WTC11 (cell line): ENCODE measurements around the gene PHF21B. TPM values are rescaled to one million over a fixed set of nuclear protein-coding genes. Genes with fewer than 3 reads are reported as not detected.

Experiments used
- ATAC-seq: fragments of 200-7000 bp; cut with Tn5 transposase; 2 replicates; pipeline ENCODE4 v1.10.0; 2021; ENCODE audit warnings: mild to moderate bottlenecking, moderate library complexity
- CTCF ChIA-PET: fragments of 300-600 bp; sonication (Branson Sonifier 250); formaldehyde crosslinking; loops from one replicate; lab custom pipeline; 2021; ENCODE audit warnings: antibody characterized with exemption; lab: Charles Lee
- POLR2A ChIA-PET: fragments of 350-600 bp; sonication (Branson Sonifier 250); formaldehyde crosslinking; loops from one replicate; lab custom pipeline; 2021; ENCODE audit warnings: antibody characterized with exemption; lab: Charles Lee
- DNase-seq: peaks from one replicate; pipeline ENCODE4 v3.0.0; 2021; ENCODE audit warnings: low spot score
- H3K27ac Mint-ChIP-seq: 2 replicates; pipeline ENCODE4 v1.8.0; 2021; ENCODE audit warnings: mixed read lengths
- H3K27me3 Mint-ChIP-seq: 2 replicates; pipeline ENCODE4 v1.8.0; 2021; ENCODE audit warnings: low read depth, mild to moderate bottlenecking, moderate library complexity, mixed read lengths
- H3K36me3 Mint-ChIP-seq: 2 replicates; pipeline ENCODE4 v1.8.0; 2021; ENCODE audit warnings: mixed read lengths
- H3K4me1 Mint-ChIP-seq: 2 replicates; pipeline ENCODE4 v1.8.0; 2022; ENCODE audit warnings: mixed read lengths
- H3K4me3 Mint-ChIP-seq: 2 replicates; pipeline ENCODE4 v1.8.0; 2021; ENCODE audit warnings: mild to moderate bottlenecking, moderate library complexity, mixed read lengths
- H3K9me3 Mint-ChIP-seq: 2 replicates; pipeline ENCODE4 v1.8.0; 2021; ENCODE audit warnings: mixed read lengths
- ATF6 ChIP-seq: sonication (generic); formaldehyde crosslinking; IDR thresholded peaks from 2 replicates; pipeline ENCODE4 v1.8.1; 2023; ENCODE audit warnings: mild to moderate bottlenecking, missing genetic modification reagents
- CBFB ChIP-seq: sonication (generic); formaldehyde crosslinking; IDR thresholded peaks from 2 replicates; pipeline ENCODE4 v1.8.1; 2022; ENCODE audit warnings: mild to moderate bottlenecking, low read depth, missing genetic modification reagents
- CREB1 ChIP-seq: sonication (generic); formaldehyde crosslinking; IDR thresholded peaks from 2 replicates; pipeline ENCODE4 v1.8.0; 2023; ENCODE audit warnings: mild to moderate bottlenecking, missing genetic modification reagents
- CREM ChIP-seq: sonication (generic); formaldehyde crosslinking; IDR thresholded peaks from 2 replicates; pipeline ENCODE4 v1.8.1; 2022; ENCODE audit warnings: mild to moderate bottlenecking, missing genetic modification reagents, moderate library complexity
- FOXK1 ChIP-seq: sonication (generic); formaldehyde crosslinking; IDR thresholded peaks from 2 replicates; pipeline ENCODE4 v1.8.0; 2022; ENCODE audit warnings: mild to moderate bottlenecking, moderate library complexity, missing genetic modification reagents
- FOXP4 ChIP-seq: sonication (generic); formaldehyde crosslinking; IDR thresholded peaks from 2 replicates; pipeline ENCODE4 v1.8.0; 2022; ENCODE audit warnings: mild to moderate bottlenecking, missing genetic modification reagents
- HMGXB4 ChIP-seq: sonication (generic); formaldehyde crosslinking; IDR thresholded peaks from 2 replicates; pipeline ENCODE4 v1.8.1; 2023; ENCODE audit warnings: mild to moderate bottlenecking, moderate library complexity, missing genetic modification reagents
- JAZF1 ChIP-seq: fragments of 250-450 bp; sonication (Bioruptor Pico); IDR thresholded peaks from 2 replicates; pipeline ENCODE4 v1.9.0; 2021; ENCODE audit warnings: moderate library complexity, mild to moderate bottlenecking, inconsistent platforms
- MAX ChIP-seq: sonication (generic); formaldehyde crosslinking; IDR thresholded peaks from 2 replicates; pipeline ENCODE4 v1.8.0; 2022; ENCODE audit warnings: mild to moderate bottlenecking, missing genetic modification reagents
- MLX ChIP-seq: sonication (generic); formaldehyde crosslinking; IDR thresholded peaks from 2 replicates; pipeline ENCODE4 v1.8.1; 2023; ENCODE audit warnings: mild to moderate bottlenecking, missing genetic modification reagents, moderate library complexity
- MXD4 ChIP-seq: fragments of 250-450 bp; sonication (Bioruptor Pico); IDR thresholded peaks from 2 replicates; pipeline ENCODE4 v1.8.0; 2021; ENCODE audit warnings: mild to moderate bottlenecking, moderate library complexity, borderline replicate concordance
- MYBL2 ChIP-seq: sonication (generic); formaldehyde crosslinking; IDR thresholded peaks from 2 replicates; pipeline ENCODE4 v1.8.1; 2023; ENCODE audit warnings: mild to moderate bottlenecking, moderate library complexity, missing genetic modification reagents
- OVOL2 ChIP-seq: fragments of 250-450 bp; sonication (Bioruptor Pico); IDR thresholded peaks from 2 replicates; pipeline ENCODE4 v1.9.0; 2021; ENCODE audit warnings: mild to moderate bottlenecking, borderline replicate concordance
- PRDM15 ChIP-seq: sonication (generic); formaldehyde crosslinking; IDR thresholded peaks from 2 replicates; pipeline ENCODE4 v1.8.0; 2022; ENCODE audit warnings: missing genetic modification reagents
- RELA ChIP-seq: sonication (generic); formaldehyde crosslinking; IDR thresholded peaks from 2 replicates; pipeline ENCODE4 v1.8.1; 2022; ENCODE audit warnings: missing genetic modification reagents, mild to moderate bottlenecking, borderline replicate concordance
- SMAD3 ChIP-seq: sonication (generic); formaldehyde crosslinking; IDR thresholded peaks from 2 replicates; pipeline ENCODE4 v1.8.0; 2022; ENCODE audit warnings: missing genetic modification reagents, mild to moderate bottlenecking, borderline replicate concordance
- TEAD1 ChIP-seq: sonication (generic); formaldehyde crosslinking; IDR thresholded peaks from 2 replicates; pipeline ENCODE4 v1.8.0; 2022; ENCODE audit warnings: mild to moderate bottlenecking, missing genetic modification reagents
- TP53 ChIP-seq: sonication (generic); formaldehyde crosslinking; IDR thresholded peaks from 2 replicates; pipeline ENCODE4 v1.8.1; 2023; ENCODE audit warnings: mild to moderate bottlenecking, missing genetic modification reagents
- ZMAT4 ChIP-seq: fragments of 250-450 bp; sonication (Bioruptor Pico); IDR thresholded peaks from 2 replicates; pipeline ENCODE4 v1.9.0; 2021; ENCODE audit warnings: mild to moderate bottlenecking
- ZNF219 ChIP-seq: sonication (generic); formaldehyde crosslinking; IDR thresholded peaks from 2 replicates; pipeline ENCODE4 v1.8.0; 2023; ENCODE audit warnings: missing genetic modification reagents, mild to moderate bottlenecking, borderline replicate concordance
- ZNF263 ChIP-seq: sonication (generic); formaldehyde crosslinking; IDR thresholded peaks from 2 replicates; pipeline ENCODE4 v1.8.1; 2022; ENCODE audit warnings: low read depth, mild to moderate bottlenecking, moderate library complexity, missing genetic modification reagents
- total RNA-seq: library from RNA; stranded (reverse); gene quantifications from 3 replicates; pipeline ENCODE4 v1.2.3, GENCODE V29; 2021

PHF21B gene
- total RNA-seq, 1 experiment from 2014 or later = 107 TPM

GRCh38 chr22:44888491-44889254 lies 121.1 kb downstream of the PHF21B start (continued):
- no peak for TF ChIP-seq HMGXB4
- no peak for TF ChIP-seq OVOL2 (CRISPR knock-in tag)
- no peak for TF ChIP-seq TP53 (CRISPR knock-in tag)
- no peak for TF ChIP-seq FOXK1 (CRISPR knock-in tag)

- no peak overlapping the region for H3K27ac Mint-ChIP-seq
- peaks cover 35% of the 10 kb centered on the region for H3K36me3 Mint-ChIP-seq
- DNase-seq (no peak), ATAC-seq (no peak)
- H3K4me3 Mint-ChIP-seq = no peak overlapping the region
- TF ChIP-seq CBFB = 0 out of 2 replicates have a peak, but pooled peaks have one; percentile 50
- TF ChIP-seq SMAD3 (CRISPR knock-in tag) = no peak
- POLR2A ChIA-PET = interaction anchor here (0.6 kb wide), 1 partner anchor 686 kb away, joined by 3 read pairs; no protein-coding TSS in a partner anchor
- H3K27me3 Mint-ChIP-seq = no peaks in the 10 kb centered on the region; the same call in 1 of the 2 replicates
- peaks cover 12% of the 10 kb centered on the region for H3K4me1 Mint-ChIP-seq
- CTCF ChIA-PET = interaction anchor here (1.2 kb wide), 2 partner anchors 67 to 203 kb away, joined by 4 read pairs; no protein-coding TSS in a partner anchor
- no peaks in the 10 kb centered on the region for H3K9me3 Mint-ChIP-seq
These were observed 121.9 kb downstream of the PHF21B start for GRCh38 chr22:44887941-44888366.

- peaks cover 43% of the 10 kb centered on the region for H3K36me3 Mint-ChIP-seq
- POLR2A ChIA-PET = interaction anchor here (0.5 to 0.9 kb wide), 2 partner anchors 26 to 1427 kb away, joined by 5 to 6 read pairs; no protein-coding TSS in a partner anchor
- peak overlapping the region; percentile 91; the same call in 1 of the 2 replicates for H3K27ac Mint-ChIP-seq
- ATAC-seq = no peak
- H3K4me3 Mint-ChIP-seq = no peak overlapping the region
- no peaks in the 10 kb centered on the region for H3K9me3 Mint-ChIP-seq
- H3K27me3 Mint-ChIP-seq = no peaks in the 10 kb centered on the region; the same call in 1 of the 2 replicates
- no peak for DNase-seq
- CTCF ChIA-PET = interaction anchor here (0.8 kb wide), 1 partner anchor 201 kb away, joined by 5 read pairs; no protein-coding TSS in a partner anchor
- H3K4me1 Mint-ChIP-seq = peaks cover 12% of the 10 kb centered on the region
- no peak for TF ChIP-seq ATF6 (CRISPR knock-in tag)
- TF ChIP-seq MAX = no peak
- no peak for TF ChIP-seq MXD4
- TF ChIP-seq JAZF1 = no peak
- TF ChIP-seq CBFB = no peak
- no peak for TF ChIP-seq FOXP4 (CRISPR knock-in tag)
- no peak for TF ChIP-seq MLX
- TF ChIP-seq RELA = no peak
- TF ChIP-seq PRDM15 = no peak
- TF ChIP-seq CREM (CRISPR knock-in tag) = no peak
- no peak for TF ChIP-seq ZMAT4 (CRISPR knock-in tag)
- TF ChIP-seq ZNF263 = no peak
- no peak for TF ChIP-seq TEAD1 (CRISPR knock-in tag)
- TF ChIP-seq CREB1 = no peak
- TF ChIP-seq MYBL2 (CRISPR knock-in tag) = no peak
- no peak for TF ChIP-seq ZNF219 (CRISPR knock-in tag)
These were observed 123.9 kb downstream of the PHF21B start for GRCh38 chr22:44885806-44886360.
